NCI-H82 (cell line): Measurements from ENCODE around the gene WNT2B.

Experiments used
- DNase-seq: peaks from one replicate; lab custom pipeline; 2025; lab: John Stamatoyannopoulos, UW

The WNT2B gene

GRCh38 chr1:112527266-112528010, 18.7 kb downstream of the WNT2B start:
- DNase-seq: peak; percentile 57

- no peak for DNase-seq
Measured at GRCh38 chr1:112528076-112528475, 19.3 kb downstream of the WNT2B start.

GRCh38 chr1:112529301-112529700, 20.5 kb downstream of the WNT2B start:
- DNase-seq: no peak

- DNase-seq: no peak
Measured at GRCh38 chr1:112530832-112531231, 22.1 kb downstream of the WNT2B start.

GRCh38 chr1:112532064-112532463, 23.3 kb downstream of the WNT2B start:
- DNase-seq: peak; percentile 87

GRCh38 chr1:112533029-112533428, 24.3 kb downstream of the WNT2B start:
- DNase-seq: no peak

- DNase-seq: no peak
Measured at GRCh38 chr1:112536561-112536960, 27.8 kb downstream of the WNT2B start.

- no peak for DNase-seq
Measured at GRCh38 chr1:112537456-112537855, 28.7 kb downstream of the WNT2B start.

GRCh38 chr1:112538883-112539282, 30.1 kb downstream of the WNT2B start:
- no peak for DNase-seq

- no peak for DNase-seq
Measured at GRCh38 chr1:112540226-112540794, 31.5 kb downstream of the WNT2B start.

GRCh38 chr1:112541299-112541698, 32.5 kb downstream of the WNT2B start:
- DNase-seq: no peak

- DNase-seq: no peak
Measured at GRCh38 chr1:112542206-112542973, 33.6 kb downstream of the WNT2B start.

GRCh38 chr1:112544011-112544688, 35.4 kb downstream of the WNT2B start:
- no peak for DNase-seq

GRCh38 chr1:112544751-112545150, 36.0 kb downstream of the WNT2B start:
- no peak for DNase-seq

GRCh38 chr1:112546076-112546475, 37.3 kb downstream of the WNT2B start:
- DNase-seq: no peak

- DNase-seq: no peak
Measured at GRCh38 chr1:112548547-112548946, 39.8 kb downstream of the WNT2B start.

- no peak for DNase-seq
Measured at GRCh38 chr1:112549590-112549989, 40.8 kb downstream of the WNT2B start.

- DNase-seq: no peak
Measured at GRCh38 chr1:112554411-112554810, 45.6 kb downstream of the WNT2B start.

- peak; percentile 39 for DNase-seq
Measured at GRCh38 chr1:112557385-112557784, 48.6 kb downstream of the WNT2B start.

- peak; percentile 86 for DNase-seq
Measured at GRCh38 chr1:112558634-112559033, 49.9 kb downstream of the WNT2B start.

GRCh38 chr1:112563341-112563740, 54.6 kb downstream of the WNT2B start:
- DNase-seq: no peak

GRCh38 chr1:112564081-112564480, 55.3 kb downstream of the WNT2B start:
- DNase-seq: no peak

- no peak for DNase-seq
Measured at GRCh38 chr1:112565800-112566199, 57.0 kb downstream of the WNT2B start.
